ENCODE results near the gene ALG1L2.
"Not testable (repeated sequence)": the region's sequence is repeated elsewhere in the genome, so short reads cannot be mapped to it uniquely, and the experiment has no call there.

ALG1L2 gene

DNA sequence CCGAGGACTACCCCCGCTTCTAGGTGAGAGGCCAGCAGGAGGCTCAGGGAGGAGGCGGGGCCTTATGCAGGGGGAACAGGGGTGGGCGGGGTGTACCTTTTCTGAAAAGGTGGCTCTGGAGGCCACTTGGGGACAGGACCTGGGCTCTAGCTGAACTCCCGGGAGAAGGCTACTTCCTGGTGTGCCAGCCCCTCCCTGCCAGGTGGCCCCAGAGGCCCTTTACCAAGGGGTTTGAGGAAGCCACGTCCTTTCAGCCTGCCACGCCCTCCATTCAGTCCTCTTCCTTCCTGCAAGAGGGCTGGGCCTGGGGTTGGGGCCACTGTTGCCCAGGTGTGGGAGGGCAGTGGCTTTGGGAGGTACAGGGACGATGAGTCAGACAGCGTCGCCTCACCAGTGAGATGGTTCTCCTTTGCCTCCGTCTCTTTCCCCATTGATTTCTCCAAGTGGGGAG is 12.9 kb downstream of the ALG1L2 start:
- peak; percentile 65 to 71 for DNase-seq

DNA sequence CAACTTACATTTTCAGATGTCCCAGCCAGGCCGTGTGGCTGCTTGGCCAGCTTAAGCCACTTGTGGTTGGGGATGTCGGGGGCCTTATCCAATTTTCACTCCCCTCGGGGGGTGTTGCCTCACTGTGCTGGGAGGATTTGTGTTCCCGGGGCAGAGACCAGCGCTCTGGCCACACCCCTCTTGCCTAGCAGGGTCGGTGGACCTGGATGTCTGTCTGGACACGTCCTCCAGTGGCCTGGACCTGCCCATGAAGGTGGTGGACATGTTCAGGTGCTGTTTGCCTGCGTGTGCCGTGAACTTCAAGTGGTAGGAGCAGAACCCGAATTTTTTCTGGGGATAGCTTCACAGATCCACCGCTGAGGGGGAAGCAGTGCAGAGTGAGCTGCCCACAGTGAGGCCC is 14.2 kb downstream of the ALG1L2 start:
- DNase-seq, result not testable (repeated sequence)

DNA sequence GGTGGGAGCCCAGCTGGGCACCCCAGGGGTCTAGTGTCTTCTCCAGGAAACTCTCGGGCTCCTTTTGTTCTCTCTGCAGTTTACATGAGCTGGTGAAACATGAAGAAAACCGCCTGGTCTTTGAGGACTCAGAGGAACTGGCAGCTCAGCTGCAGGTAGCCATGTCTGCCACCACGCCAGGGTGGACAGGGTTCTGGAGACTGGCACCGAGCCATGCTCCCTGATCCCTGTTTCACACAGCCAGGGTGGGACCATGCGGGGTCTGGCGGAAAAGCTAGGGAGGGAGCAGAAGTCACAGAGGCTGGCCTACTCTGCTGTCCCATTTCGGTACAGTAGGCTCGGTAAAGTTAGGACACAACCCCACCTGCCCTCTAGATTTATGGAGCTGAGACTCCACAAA is 15.5 kb downstream of the ALG1L2 start:
- DNase-seq, result not testable (repeated sequence)

DNA sequence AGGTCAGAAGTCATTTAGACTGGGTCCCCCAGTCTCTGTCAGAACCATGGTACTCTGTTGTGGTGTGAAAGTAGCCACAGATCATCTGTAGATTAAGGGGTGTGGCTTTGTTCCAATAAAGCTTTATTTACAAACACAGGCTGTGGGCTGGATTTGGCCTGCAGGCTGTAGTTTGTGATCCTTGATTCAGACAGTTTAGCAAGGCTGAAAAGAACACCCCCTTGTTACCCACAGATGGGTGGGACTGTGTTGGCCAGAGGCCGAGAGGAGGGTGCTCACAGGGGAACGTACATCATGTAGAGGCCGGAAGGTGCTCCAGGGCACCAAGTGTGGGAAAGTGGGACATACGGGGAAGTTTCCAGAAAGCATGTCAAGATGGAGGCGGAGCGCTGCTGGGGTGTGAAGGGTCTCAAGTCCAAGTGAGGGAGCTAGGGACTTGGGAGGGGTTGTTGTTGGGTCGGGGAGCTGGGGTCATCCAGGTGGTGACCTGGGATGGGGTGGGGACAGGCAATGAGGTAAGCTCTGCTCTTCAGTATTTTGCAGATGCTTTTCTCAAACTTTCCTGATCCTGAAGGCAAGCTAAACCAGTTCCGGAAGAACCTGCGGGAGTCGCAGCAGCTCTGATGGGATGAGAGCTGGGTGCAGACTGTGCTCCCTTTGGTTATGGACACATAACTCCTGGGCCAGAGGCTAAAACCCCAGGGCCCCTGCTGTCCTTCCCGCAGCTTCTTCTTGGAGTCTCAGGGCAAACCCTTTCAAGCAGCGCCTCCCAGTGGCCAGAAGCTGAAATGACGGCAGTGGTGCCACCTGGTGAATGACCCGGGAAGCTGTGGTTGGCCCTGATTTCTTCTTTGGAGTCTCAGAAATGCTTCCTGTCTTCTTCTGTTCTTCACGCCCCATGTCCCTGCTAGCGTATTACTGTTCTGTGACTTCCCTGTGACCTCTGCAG is 16.3 kb downstream of the ALG1L2 start:
- DNase-seq, result not testable (repeated sequence)

DNA sequence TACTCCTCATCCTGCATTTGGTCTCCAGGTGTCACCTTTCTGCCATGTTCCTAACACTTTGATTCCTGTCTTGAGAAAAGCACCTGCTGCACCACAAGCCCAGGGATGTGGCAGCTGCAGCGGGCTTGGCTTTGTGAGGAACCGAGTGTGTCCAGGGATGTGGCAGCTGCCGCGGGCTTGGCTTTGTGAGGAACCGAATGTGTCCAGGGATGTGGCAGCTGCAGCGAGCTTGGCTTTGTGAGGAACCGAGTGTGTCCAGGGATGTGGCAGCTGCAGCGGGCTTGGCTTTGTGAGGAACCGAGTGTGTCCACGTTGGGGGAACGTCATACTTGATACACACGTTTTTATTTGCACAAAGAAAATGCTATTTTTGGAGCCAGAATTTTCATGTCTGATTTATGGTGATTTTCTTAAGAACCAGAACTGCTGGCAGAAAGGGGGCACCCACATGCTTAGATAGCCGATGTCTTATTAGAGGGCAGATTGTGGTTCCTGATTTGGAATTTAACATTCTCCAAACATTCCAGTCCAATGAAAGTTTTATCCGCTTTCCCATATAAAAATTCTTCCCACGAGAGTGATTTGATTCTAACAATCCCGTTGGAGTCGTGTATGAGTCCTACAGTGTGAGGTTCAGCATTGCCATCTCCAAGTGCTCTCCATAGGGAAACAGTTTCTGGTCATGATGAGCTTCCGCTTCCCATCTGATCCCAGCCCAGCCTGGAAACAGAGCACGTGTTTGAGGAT is 17.2 kb downstream of the ALG1L2 start:
- not testable (repeated sequence) for DNase-seq

DNA sequence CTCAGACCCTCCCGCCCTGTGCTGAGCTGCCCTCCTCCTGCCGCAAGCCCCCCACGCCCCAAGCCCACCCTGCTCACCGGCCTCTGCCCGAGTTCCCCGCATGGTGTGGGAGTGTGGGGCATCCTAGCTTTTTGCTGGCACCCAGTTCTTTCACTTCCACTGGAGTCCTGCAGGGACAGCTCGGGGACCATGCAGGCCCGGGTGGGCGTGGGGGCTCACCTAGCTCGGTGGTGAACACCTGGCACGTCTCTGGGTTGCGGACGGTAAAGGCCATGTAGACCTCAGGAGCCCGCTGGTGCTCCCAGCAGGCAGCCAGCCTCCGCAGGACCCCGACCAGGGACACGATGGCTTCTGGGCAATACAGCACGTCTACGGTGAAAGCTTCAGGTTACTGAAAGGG is 20.9 kb downstream of the ALG1L2 start:
- not testable (repeated sequence) for DNase-seq

DNA sequence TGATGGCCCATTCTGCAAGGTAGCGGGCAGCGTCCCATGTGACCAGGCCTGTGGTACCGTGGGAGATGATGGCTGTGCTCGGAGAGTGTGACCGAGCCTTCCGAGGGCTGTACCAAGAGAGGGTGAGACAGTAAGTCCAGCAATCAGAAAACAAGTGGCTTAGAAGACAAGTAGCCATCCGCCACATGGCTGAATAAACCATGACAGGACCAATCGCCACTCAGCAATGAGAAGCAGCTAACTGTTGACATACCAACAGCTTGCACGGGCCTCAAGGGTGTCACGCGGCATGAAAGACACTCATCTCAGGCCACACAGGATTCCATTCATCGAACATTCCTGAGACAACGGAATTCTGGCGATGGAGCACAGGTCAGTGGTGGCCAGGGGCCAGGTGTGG is 22.6 kb downstream of the ALG1L2 start:
- not testable (repeated sequence) for DNase-seq

DNA sequence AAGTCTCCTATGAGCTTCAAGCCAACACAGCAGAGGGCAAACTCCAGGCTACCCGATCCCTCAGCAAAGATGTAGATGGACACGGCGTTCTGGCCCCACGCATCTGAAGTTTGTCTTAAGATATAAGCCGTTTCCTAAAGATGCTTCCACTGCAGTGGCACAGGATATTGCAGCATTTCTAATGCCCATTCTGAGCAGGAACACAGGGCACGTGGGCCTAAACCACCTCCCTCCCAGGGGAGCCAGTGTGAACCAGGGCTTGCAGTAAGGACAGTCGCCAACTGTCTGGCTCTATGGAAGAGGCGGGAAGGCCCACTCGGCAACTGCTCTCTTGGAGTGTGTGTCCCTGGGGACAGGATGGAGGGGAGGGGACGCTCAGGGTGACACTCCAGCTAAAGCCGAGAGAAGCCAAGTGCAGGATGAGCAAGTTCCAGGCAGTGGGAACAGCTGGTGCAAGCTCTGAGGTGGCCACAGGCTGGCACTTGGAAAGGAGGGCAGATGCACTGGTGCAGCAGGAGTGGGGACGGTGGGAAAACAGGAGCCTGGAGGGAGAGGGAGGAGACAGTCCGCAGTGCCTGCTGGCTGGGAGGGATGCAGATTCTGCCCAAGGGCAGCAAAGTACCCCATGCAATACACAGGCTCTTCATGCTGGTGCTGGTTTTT is 25.8 kb downstream of the ALG1L2 start:
- not testable (repeated sequence) for DNase-seq

DNA sequence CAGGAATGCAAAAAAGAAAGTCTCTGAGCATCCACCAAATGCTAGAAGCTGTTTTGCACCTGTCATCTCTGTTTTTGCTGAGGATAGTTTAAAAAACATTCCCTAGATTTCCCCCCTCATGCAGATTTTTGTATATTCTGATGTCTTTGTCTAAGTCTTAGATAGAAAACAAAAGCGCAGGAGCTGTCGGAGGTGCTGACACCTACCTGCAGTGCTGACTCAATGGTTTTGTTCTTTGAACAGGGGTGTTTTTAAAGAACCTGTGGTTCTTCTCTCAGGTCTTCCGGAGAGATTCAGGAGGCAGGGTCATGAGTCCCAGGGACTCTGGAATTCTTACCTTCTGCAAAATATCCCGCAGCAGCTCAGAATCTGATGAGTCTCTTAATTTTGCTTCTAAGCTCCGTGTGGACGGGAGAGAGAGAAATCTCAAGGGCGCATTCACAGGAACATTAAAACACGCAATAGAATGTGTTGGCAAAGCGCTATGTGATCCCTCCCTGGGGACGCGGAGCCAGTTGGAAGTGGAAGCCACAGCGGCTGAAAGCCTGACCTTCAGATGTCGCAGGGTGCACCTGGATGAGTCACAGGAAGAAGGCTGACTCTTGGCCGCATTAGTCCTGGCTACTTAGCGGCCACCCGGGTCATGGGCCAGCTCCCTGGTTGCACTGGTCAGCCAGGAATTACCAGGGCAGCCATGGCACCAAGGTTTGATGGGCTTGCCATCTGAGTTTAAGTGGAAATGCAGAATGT is 27.4 kb downstream of the ALG1L2 start:
- DNase-seq, result not testable (repeated sequence)

DNA sequence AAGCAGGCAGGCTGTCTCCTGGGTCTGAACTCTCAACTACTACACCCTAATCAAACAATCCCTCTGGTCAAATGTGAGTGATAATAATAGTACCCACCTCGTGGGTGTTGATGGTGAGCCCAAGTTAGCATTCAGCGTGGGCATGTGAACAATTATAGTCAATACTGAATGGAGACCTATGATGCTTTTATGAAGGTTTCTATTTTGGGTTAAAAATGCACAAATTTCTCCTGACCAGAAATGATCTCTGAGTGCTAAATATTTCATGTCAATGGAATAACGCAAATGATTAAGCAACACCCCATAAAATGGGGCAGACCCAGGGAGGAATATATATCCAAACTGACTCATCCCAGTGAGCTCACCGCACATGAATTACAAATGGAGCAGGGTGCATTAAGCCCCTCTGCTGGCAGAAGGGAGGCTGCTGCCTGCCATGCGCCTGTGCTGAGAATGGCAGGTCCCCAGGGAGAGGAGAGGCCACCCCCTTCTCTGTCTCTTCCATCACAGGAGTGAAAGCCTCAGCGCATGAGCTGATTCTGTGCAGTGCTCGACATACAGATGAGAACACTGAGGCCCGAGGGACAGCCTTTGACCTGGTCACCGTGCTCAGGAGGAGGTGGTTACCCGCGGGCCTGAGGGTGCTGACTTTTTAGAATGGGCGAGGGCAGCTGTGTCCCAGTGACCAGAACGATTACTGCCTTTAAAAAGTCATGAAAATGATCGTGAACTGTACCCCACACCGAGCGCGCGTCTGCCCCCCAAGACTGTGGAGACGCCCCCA is 28.9 kb downstream of the ALG1L2 start:
- not testable (repeated sequence) for DNase-seq

DNA sequence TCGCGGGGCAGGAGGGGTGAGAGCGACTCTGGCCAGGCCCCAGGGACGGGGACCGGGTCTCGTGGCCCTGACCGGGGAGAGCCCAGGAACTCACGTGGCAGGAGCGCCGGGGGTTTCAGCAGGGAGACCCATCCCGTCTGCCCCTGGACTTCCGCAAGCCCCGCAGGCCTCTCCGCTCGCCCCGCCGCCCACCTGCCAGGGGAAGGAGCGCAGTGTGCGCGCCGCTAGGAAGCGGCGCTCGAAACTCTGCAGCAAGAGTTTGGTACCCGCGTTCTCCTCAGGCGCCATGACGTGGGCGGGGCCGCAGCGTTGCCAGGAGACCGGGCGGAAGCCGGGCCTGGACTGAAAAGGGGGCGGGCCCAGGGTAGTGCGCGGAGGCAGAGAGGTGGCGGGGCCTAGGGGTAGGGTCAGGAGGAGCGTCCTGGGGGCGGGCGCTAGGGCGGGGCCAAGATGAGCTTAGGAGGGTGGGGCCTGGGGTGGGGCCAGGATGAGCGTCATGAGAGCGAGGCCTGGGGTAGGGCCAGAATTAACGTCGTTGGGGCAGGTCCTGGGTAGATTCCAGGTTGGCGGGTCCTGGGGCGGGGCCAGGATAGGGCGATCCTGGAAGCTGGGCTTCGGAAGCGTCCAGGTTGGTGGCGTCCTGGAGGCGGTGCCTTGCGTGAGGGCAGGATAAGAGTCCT is 29.7 kb downstream of the ALG1L2 start:
- peak; percentile 98 for DNase-seq

DNA sequence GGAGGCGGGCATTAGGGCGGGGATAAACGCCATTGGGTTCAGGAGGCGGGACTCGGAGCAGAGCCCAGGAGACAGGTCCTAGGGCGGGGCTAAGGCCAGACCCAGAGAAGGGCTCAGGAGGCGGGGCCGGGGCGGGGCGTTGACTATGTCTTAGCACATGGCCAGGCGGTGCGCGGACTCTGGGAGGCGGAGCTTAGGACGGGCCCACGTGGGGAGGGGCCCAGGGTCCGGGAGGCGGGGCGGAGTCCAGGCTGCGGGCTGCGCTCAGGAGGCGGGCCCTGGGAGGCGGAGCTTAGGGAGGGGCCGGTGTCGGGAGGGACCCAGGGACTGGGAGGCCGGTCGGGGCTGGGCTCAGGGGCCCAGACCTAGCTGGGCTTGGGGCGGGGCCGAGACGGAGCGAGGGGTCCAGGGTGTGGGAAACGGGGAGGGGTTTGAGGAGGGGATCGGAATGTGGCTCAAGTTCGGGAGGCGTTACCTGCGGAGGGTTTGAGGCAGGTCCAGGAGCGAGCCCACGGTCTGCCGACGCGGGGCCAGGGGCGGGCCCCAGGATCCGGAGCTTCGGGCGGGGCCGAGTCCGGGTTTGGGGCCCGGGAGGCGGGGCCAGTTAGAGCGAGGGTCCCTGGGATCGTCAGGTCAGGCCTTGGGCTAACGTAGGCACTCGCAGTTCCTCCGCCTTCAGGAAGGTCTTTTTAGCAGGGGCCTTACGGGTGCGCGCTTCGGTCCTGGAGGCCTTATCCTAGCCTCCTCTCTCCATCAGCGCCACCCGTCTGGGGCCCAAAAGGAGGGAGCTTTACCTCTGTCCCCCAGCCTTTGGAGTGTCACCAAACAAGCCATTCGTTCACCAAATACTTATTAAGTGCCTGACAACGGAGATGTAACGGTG is 30.5 kb downstream of the ALG1L2 start:
- DNase-seq, result peak; percentile 100

DNA sequence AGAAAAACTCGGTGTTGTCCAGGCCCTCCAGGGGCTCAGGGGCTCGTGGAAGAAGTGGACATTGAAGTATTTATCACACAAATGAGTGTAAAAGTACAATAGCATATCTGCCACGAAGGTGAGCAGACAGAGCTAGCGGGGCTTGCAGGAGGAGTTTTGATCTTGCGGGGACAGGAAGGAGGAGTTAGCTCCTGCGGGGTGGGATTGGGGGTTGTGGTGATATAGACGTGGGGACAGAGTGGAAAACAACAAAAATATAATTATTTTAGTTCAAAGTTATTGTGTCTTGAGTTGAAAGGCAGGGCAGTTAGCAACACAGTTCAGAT is 31.1 kb downstream of the ALG1L2 start:
- DNase-seq, result not testable (repeated sequence)

DNA sequence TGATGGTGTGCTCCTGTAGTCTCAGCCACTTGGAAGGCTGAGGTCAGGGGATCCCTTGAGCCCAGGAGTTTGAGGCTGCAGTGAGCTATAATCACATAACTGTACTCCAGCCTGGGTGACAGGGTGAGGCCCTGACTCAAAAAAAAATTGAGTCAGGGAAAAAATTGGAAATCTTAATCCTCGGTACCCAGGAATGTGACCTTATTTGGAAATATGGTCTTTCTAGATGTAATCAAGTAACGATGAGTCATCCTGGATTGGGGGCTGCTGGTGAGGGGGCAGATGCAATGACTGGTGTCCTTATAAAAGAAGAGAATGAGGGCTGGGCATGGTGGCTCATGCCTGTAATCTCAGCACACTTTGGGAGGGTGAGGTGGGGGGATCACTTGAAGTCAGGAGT is 33.8 kb downstream of the ALG1L2 start:
- DNase-seq, result not testable (repeated sequence)

DNA sequence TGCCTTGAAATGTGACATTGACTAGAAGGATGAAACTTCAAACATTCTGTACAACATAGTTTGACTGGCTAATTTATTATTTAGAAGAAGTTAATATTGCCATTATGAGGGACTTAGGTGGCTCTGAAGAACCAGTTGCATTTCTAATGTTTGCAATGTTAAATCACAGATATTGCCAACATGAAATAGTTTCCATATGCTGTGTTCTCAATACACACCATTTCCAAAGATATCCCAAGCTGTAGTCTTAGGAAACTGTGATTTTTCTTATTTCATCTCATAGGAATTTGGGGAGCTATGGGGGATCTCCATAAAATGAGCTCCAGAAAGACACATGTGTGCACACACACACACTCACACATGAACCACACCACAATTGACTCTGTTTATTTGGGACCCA is 36.3 kb downstream of the ALG1L2 start:
- DNase-seq, result no peak

DNA sequence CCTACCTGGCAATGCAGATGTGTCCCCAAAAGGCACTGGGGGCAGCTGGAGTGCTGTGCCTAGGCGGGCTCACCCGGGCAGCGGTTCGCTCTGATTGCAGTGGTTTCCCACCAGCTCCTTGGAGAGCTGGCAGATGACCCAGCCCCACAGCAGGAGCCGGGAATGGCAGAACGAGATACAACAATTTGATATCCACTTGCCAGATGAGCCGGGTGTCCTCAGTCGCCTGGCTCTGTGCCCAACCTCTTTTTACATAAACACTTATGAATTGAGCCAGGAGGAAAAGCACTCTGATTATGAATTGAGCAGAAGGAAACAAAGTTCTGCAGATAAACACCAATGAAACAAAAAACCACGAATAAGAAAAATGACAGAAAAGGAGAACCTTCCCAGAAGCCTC is 38.2 kb downstream of the ALG1L2 start:
- DNase-seq, result not testable (repeated sequence)

DNA sequence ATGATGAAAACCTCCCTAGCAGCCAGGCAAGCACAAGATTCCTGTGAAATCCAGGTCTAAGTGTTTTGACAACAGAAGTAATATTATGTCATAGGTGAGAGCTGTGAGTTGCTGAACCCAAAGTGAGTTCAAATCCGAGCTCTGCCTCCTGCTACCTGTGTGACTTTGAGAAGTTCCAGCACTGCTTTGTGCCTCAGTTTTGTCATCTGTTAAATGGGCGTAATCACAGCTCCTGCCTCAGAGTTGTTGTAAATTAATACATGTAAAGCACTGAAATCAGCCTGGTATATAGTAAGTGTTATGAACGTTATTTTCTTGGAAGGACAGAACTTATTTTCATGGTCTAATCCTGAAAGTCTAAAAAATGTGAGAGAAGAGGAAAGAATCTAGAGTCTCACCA is 38.7 kb downstream of the ALG1L2 start:
- not testable (repeated sequence) for DNase-seq

DNA sequence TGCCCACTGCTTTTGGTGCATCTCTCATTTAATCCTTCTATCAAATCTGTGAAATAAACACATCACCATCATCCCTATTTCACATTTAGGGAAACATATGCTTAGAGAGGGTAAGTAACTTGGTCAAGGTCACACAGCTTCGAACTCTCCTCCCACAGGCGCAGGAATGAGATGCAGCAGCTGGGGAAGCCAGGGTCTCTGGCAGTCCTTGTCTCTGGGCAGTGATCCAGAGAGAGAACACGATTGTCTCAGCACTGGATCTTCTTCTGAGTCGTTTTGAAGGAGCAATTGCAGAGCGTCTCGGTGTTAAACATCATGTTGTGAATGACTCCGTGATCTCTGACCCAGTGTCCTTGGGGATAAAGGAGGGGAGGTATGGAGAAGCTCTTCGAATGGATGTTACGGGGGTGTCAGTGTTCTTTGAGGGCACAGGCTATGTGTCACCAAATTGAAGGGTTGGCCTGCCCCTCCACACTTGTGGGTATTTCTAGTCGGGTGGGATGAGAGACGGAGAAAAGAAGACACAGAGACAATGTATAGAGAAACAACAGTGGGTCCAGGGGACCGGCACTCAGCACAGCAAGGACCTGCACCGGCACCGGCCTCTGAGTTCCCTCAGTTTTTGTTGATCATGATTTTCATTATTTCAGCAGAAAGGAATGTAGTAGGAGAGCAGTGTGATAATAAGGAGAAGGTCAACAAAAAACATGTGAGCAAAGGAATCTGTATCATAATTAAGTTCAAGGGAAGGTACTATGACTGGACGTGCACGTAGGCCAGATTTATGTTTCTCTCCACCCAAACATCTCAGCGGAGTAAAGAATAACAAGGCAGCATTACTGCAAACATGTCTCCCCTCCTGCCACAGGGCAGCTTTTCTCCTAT is 41.5 kb downstream of the ALG1L2 start:
- not testable (repeated sequence) for DNase-seq

DNA sequence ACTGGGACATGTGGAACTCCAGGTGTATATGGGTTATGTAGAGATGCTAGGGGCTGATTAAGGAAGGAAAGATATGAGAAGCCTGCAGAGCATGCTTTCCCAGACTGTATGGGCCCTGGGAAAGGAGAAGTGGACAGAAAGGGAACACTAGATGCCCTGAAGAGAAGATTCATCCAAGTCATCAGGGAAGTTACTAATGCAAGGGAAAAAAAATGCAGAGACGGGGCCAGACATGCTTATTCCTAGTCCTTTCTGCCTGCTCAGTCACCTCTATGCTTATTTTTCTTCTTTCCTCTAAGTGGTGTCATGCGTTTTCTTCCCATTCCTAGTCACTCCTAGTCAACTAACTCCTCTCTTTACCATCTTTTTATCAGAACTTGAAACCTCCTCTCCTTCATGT is 43.8 kb downstream of the ALG1L2 start:
- not testable (repeated sequence) for DNase-seq
